Activated CD4-positive, alpha-beta T cell treated with anti-CD3 and anti-CD28 coated beads, Interleukin-2, amount 10 ng/mL, durations not matched to agents 7 days and 5 days (primary cell): ENCODE measurements around the gene IDUA. TPM values are rescaled to one million over a fixed set of nuclear protein-coding genes. Genes with fewer than 3 reads are reported as not detected.
A peak's percentile ranks its signal among the peaks of the same experiment; 100 is the strongest.
"Not testable (repeated sequence)": the region's sequence is repeated elsewhere in the genome, so short reads cannot be mapped to it uniquely, and the experiment has no call there.

Experiments
- CTCF ChIA-PET: fragments of 350-600 bp; sonication (Branson Sonifier 250); formaldehyde crosslinking; loops from one replicate; lab custom pipeline; 2021; ENCODE audit warnings: antibody characterized with exemption; lab: Charles Lee
- POLR2A ChIA-PET: fragments of 350-600 bp; sonication (Branson Sonifier 250); formaldehyde crosslinking; loops from one replicate; lab custom pipeline; 2021; ENCODE audit warnings: antibody characterized with exemption; lab: Charles Lee
- DNase-seq: peaks from one replicate; pipeline ENCODE4 v3.0.0-alpha.2; 2020
- H3K27ac Mint-ChIP-seq: one replicate; pipeline ENCODE4 v1.8.0; 2021; ENCODE audit warnings: mild to moderate bottlenecking, moderate library complexity, mixed read lengths
- H3K27me3 Mint-ChIP-seq: one replicate; pipeline ENCODE4 v1.8.0; 2021; ENCODE audit warnings: mixed read lengths
- H3K36me3 Mint-ChIP-seq: one replicate; pipeline ENCODE4 v1.8.0; 2021; ENCODE audit warnings: low read depth, mixed read lengths
- H3K4me1 Mint-ChIP-seq: one replicate; pipeline ENCODE4 v1.8.0; 2021; ENCODE audit warnings: mixed read lengths
- H3K4me3 Mint-ChIP-seq: one replicate; pipeline ENCODE4 v1.8.0; 2021; ENCODE audit warnings: mild to moderate bottlenecking, moderate library complexity, mixed read lengths
- H3K9me3 Mint-ChIP-seq: one replicate; pipeline ENCODE4 v1.8.0; 2021; ENCODE audit warnings: mixed read lengths
- total RNA-seq, 2 experiments: library from RNA; stranded (reverse); gene quantifications; one replicate each; pipeline ENCODE4 v1.2.3, GENCODE V29; 2021

Gene IDUA
- total RNA-seq: 10 to 100 TPM; 35.0 to 43.3 TPM

- no peaks in the 10 kb centered on the region for H3K27me3 Mint-ChIP-seq
- peak within 1 kb of the TSS; percentile 81 for H3K4me3 Mint-ChIP-seq
- peak; percentile 88 for DNase-seq
- H3K27ac Mint-ChIP-seq: peak within 1 kb of the TSS; percentile 76
- H3K36me3 Mint-ChIP-seq: no peaks in the 10 kb centered on the region
- no peaks in the 10 kb centered on the region for H3K9me3 Mint-ChIP-seq
- H3K4me1 Mint-ChIP-seq: peaks cover 26% of the 10 kb centered on the region
- ChIA-PET CTCF (interaction anchor here (1.2 to 1.7 kb wide), 4 partner anchors 14 to 245 kb away, joined by 3 to 10 read pairs (median 4); no protein-coding TSS in a partner anchor), POLR2A (interaction anchor here (1.6 kb wide), 1 partner anchor 221 kb away, joined by 8 read pairs; no protein-coding TSS in a partner anchor)
Measured at GRCh38 chr4:986879-987623, at the start of gene IDUA. TSS of gene IDUA (plus strand) at chr4:987044. CDS start at chr4:987085, 41 bp downstream.

DNA sequence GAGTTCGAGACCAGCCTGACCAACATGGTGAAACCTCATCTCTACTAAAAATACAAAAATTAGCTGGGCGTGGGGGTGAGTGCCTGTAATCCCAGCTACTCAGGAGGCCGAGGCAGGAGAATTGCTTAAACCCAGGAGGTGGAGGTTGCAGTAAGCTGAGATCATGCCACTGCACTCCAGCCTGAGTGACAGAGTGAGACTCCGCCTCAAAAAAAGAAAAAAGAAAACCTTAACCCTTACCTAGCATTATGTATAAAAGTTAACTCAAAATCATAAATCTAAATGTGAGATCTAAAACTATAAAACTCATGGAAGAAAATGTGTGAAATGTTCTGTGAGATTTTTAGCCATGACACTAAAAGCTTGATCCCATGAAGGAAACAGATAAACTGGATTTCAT is 47.3 kb upstream of the IDUA start:
- H3K4me3 Mint-ChIP-seq, CTCF ChIA-PET, H3K27ac Mint-ChIP-seq, DNase-seq, H3K9me3 Mint-ChIP-seq, H3K36me3 Mint-ChIP-seq, H3K27me3 Mint-ChIP-seq, POLR2A ChIA-PET: not testable (repeated sequence)
- H3K4me1 Mint-ChIP-seq: peaks cover 18% of the 10 kb centered on the region

GRCh38 chr4:945274-946102 is 41.4 kb upstream of the IDUA start:
- no peaks in the 10 kb centered on the region for H3K9me3 Mint-ChIP-seq
- H3K4me3 Mint-ChIP-seq: no peak overlapping the region
- no peak overlapping the region for H3K27ac Mint-ChIP-seq
- no peak for DNase-seq
- ChIA-PET CTCF (no interaction called here), POLR2A (no interaction called here)
- no peaks in the 10 kb centered on the region for H3K27me3 Mint-ChIP-seq
- no peaks in the 10 kb centered on the region for H3K4me1 Mint-ChIP-seq
- H3K36me3 Mint-ChIP-seq: no peaks in the 10 kb centered on the region

- DNase-seq: no peak
- ChIA-PET CTCF (no interaction called here), POLR2A (no interaction called here)
- Mint-ChIP-seq H3K36me3 (no peaks in the 10 kb centered on the region), H3K27ac (no peak overlapping the region), H3K9me3 (no peaks in the 10 kb centered on the region), H3K4me1 (no peaks in the 10 kb centered on the region), H3K4me3 (no peak overlapping the region), H3K27me3 (no peaks in the 10 kb centered on the region)
Measured at GRCh38 chr4:946103-946450, 40.8 kb upstream of the IDUA start.

- ChIA-PET POLR2A (no interaction called here), CTCF (no interaction called here)
- Mint-ChIP-seq H3K4me3 (no peak overlapping the region), H3K36me3 (no peaks in the 10 kb centered on the region), H3K27me3 (no peaks in the 10 kb centered on the region), H3K27ac (no peak overlapping the region), H3K4me1 (no peaks in the 10 kb centered on the region), H3K9me3 (no peaks in the 10 kb centered on the region)
- no peak for DNase-seq
Measured at GRCh38 chr4:946517-947471, 40.0 kb upstream of the IDUA start.

- ChIA-PET CTCF (interaction anchor here (1.1 kb wide), 1 partner anchor 15 kb away, joined by 3 read pairs; the partner anchor contains the start of genes GAK and TMEM175), POLR2A (no interaction called here)
- no peaks in the 10 kb centered on the region for H3K36me3 Mint-ChIP-seq
- no peak overlapping the region for H3K4me3 Mint-ChIP-seq
- no peaks in the 10 kb centered on the region for H3K9me3 Mint-ChIP-seq
- DNase-seq: no peak
- H3K4me1 Mint-ChIP-seq: no peaks in the 10 kb centered on the region
- H3K27me3 Mint-ChIP-seq: no peaks in the 10 kb centered on the region
- no peak overlapping the region for H3K27ac Mint-ChIP-seq
Measured at GRCh38 chr4:947491-947971, 39.3 kb upstream of the IDUA start.

GRCh38 chr4:948101-948935 is 38.5 kb upstream of the IDUA start:
- ChIA-PET POLR2A (no interaction called here), CTCF (interaction anchor here (0.6 to 1.1 kb wide), 2 partner anchors 14 to 16 kb away, joined by 3 read pairs; partner anchors contain the start of genes GAK and TMEM175)
- no peaks in the 10 kb centered on the region for H3K4me1 Mint-ChIP-seq
- no peaks in the 10 kb centered on the region for H3K36me3 Mint-ChIP-seq
- no peaks in the 10 kb centered on the region for H3K9me3 Mint-ChIP-seq
- no peak overlapping the region for H3K4me3 Mint-ChIP-seq
- H3K27ac Mint-ChIP-seq: no peak overlapping the region
- DNase-seq: no peak
- H3K27me3 Mint-ChIP-seq: no peaks in the 10 kb centered on the region

- H3K27me3 Mint-ChIP-seq: no peaks in the 10 kb centered on the region
- no peaks in the 10 kb centered on the region for H3K9me3 Mint-ChIP-seq
- no peak overlapping the region for H3K4me3 Mint-ChIP-seq
- POLR2A ChIA-PET: no interaction called here
- H3K36me3 Mint-ChIP-seq: no peaks in the 10 kb centered on the region
- DNase-seq: no peak
- no peaks in the 10 kb centered on the region for H3K4me1 Mint-ChIP-seq
- CTCF ChIA-PET: interaction anchor here (1.1 kb wide), 1 partner anchor 17 kb away, joined by 3 read pairs; the partner anchor contains the start of genes GAK and TMEM175
- no peak overlapping the region for H3K27ac Mint-ChIP-seq
Measured at GRCh38 chr4:948936-949300, 37.9 kb upstream of the IDUA start.

DNA sequence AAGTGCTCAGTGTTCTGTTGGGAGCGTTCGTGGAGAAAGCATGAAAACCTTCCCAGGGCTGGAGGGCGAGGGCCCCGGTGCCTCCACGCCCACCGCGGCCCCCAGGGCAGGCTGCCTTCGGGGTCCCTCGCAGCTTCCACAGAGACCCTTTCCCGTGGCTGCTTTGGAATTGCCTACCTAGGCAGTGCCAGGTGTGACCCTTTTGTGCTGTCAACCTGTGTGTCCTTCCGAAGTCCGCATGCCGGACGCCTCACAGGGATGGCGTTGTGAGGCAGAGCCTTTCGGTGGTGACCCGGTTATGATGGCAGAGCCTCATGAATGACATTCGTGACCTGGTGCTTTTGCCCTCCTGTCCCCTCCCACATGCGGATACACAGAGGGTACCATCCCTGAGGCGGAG is 37.2 kb upstream of the IDUA start:
- Mint-ChIP-seq H3K27me3 (no peaks in the 10 kb centered on the region), H3K9me3 (no peaks in the 10 kb centered on the region), H3K36me3 (peaks cover under 1% of the 10 kb centered on the region), H3K4me1 (no peaks in the 10 kb centered on the region), H3K27ac (no peak overlapping the region), H3K4me3 (no peak overlapping the region)
- POLR2A ChIA-PET: no interaction called here
- DNase-seq: no peak
- CTCF ChIA-PET: no interaction called here

DNA sequence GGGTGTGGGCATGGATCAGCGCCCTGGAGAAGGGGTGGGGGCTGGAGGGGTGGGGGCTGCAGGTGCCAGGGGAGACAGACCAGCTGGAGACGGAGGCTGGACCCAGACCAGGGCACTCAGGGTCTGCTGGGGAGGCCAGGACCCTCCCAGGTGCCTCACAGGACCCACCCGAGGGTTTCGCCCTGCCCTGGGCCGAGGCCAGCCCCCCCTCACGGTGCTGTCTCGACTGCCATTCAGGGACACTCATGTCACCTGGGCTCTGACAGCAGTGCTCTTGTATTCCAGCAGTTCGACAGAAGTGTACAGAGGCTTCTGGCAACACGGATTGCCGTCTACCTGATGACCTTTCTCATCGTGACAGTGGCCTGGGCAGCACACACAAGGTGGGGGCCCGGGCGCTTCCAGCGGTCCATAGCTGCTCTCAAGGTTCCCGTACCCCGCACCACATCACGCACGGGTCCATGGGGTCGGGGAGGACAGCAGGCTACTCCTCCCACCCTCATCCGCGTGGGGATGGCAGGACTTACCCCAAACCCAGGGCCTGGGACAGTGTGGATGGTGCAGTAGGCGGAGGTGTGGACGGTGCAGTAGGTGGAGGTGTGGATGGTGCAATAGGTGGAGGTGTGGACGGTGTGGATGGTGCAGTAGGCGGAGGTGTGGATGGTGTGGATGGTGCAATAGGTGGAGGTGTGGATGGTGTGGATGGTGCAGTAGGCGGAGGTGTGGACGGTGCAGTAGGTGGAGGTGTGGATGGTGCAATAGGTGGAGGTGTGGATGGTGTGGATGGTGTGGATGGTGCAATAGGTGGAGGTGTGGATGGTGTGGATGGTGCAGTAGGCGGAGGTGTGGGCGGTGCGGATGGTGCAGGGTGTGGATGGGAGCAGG is 36.5 kb upstream of the IDUA start:
- Mint-ChIP-seq H3K27ac (no peak overlapping the region), H3K4me3 (no peak overlapping the region), H3K27me3 (no peaks in the 10 kb centered on the region), H3K4me1 (no peaks in the 10 kb centered on the region), H3K36me3 (peaks cover 2% of the 10 kb centered on the region), H3K9me3 (no peaks in the 10 kb centered on the region)
- POLR2A ChIA-PET: no interaction called here
- DNase-seq: no peak
- CTCF ChIA-PET: no interaction called here

GRCh38 chr4:951186-951585 is 35.7 kb upstream of the IDUA start:
- ChIA-PET POLR2A (no interaction called here), CTCF (no interaction called here)
- DNase-seq: no peak
- H3K27me3 Mint-ChIP-seq: no peaks in the 10 kb centered on the region
- peaks cover 2% of the 10 kb centered on the region for H3K36me3 Mint-ChIP-seq
- H3K9me3 Mint-ChIP-seq: no peaks in the 10 kb centered on the region
- no peak overlapping the region for H3K4me3 Mint-ChIP-seq
- no peak overlapping the region for H3K27ac Mint-ChIP-seq
- no peaks in the 10 kb centered on the region for H3K4me1 Mint-ChIP-seq
